DMS153 treated with DMSO at 0.1 percent for 48 hours (cell line): ENCODE results near the gene SLC27A3.
"Not testable (repeated sequence)": the region's sequence is repeated elsewhere in the genome, so short reads cannot be mapped to it uniquely, and the experiment has no call there.

Source experiments
- DNase-seq: peaks from one replicate; lab custom pipeline; 2025; ENCODE audit not compliant: unreplicated experiment; lab: John Stamatoyannopoulos, UW

SLC27A3 gene

GRCh38 chr1:153779781-153780541 lies 4.8 kb downstream of the SLC27A3 start:
- no peak for DNase-seq

GRCh38 chr1:153780551-153780950 lies 5.3 kb downstream of the SLC27A3 start:
- DNase-seq = no peak

GRCh38 chr1:153782648-153783047 lies 7.4 kb downstream of the SLC27A3 start:
- DNase-seq = not testable (repeated sequence)

GRCh38 chr1:153783233-153784190 lies 8.3 kb downstream of the SLC27A3 start:
- DNase-seq = peak; percentile 96

- no peak for DNase-seq
Measured at GRCh38 chr1:153786038-153786790, 11.0 kb downstream of the SLC27A3 start.

- peak; percentile 91 for DNase-seq
Measured at GRCh38 chr1:153789478-153790034, 14.3 kb downstream of the SLC27A3 start.

- DNase-seq = peak; percentile 84
Measured at GRCh38 chr1:153790313-153790965, 15.2 kb downstream of the SLC27A3 start.

- DNase-seq = no peak
Measured at GRCh38 chr1:153790966-153791647, 15.9 kb downstream of the SLC27A3 start.

GRCh38 chr1:153791648-153792253 lies 16.5 kb downstream of the SLC27A3 start:
- no peak for DNase-seq

- DNase-seq = no peak
Measured at GRCh38 chr1:153792631-153793041, 17.4 kb downstream of the SLC27A3 start.

GRCh38 chr1:153793261-153793972 lies 18.2 kb downstream of the SLC27A3 start:
- DNase-seq = no peak

- no peak for DNase-seq
Measured at GRCh38 chr1:153793973-153794615, 18.9 kb downstream of the SLC27A3 start.

GRCh38 chr1:153794624-153795329 lies 19.6 kb downstream of the SLC27A3 start:
- DNase-seq = no peak

- no peak for DNase-seq
Measured at GRCh38 chr1:153795330-153795837, 20.2 kb downstream of the SLC27A3 start.

GRCh38 chr1:153795934-153796785 lies 21.0 kb downstream of the SLC27A3 start:
- DNase-seq = no peak
